H54 (cell line): Measurements from ENCODE around the gene PHC3.
"Not testable (repeated sequence)": the region's sequence is repeated elsewhere in the genome, so short reads cannot be mapped to it uniquely, and the experiment has no call there.

Experiments used
- DNase-seq: peaks from one replicate; pipeline ENCODE4 v3.0.0; 2011; ENCODE audit warnings: low spot score, mixed read lengths; ENCODE audit not compliant: insufficient read length
- FAIRE-seq: peaks from 3 replicates; lab custom pipeline; 2011; peaks lifted over from hg19 to GRCh38; lab: Jason Lieb, UNC
- POLR2A ChIP-seq: IDR thresholded peaks from 2 replicates; pipeline ENCODE4 v1.6.1; 2011; ENCODE audit warnings: low read depth, mild to moderate bottlenecking, low read length

PHC3 gene

DNA sequence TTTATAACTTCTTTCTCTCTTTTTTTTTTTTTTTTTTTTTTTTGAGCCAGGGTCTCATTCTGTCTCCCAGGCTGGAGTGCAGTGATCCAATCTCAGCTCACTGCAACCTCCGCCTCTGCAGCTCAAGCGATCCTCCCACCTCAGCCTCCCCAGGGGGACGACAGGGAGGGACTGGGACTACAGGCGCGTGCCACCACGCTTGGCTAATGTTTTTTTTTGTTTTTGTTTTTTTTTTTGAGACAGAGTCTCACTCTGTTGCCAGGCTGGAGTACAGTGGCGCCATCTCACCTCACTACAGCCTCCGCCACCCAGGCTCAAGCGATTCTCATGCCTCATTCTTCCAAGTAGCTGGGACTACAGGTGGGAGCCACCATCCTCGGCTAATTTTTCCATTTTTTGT lies 23.0 kb upstream of the PHC3 start:
- FAIRE-seq (no peak), DNase-seq (no peak)
- TF ChIP-seq POLR2A, result no peak

DNA sequence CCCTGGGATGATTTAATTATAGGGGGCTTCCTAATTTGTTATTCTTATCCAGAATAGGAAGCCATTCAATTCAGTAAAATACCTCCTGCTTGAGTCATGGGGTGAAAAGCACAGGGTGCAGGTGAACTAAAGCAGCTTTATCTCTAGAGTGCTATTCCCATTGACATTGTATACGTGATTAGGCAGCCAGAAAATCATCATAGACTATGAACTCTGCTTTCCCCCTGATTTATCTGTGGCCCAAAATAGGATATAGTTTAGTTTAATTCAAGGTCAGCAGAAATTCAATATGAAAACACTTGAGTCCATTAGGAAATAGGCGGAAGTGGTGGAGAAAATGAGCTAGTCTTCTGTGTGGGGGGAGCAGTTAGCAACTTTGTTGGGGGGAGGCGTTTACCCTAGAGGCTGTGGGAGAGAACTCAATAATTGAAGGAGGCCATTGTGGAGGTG lies 22.5 kb upstream of the PHC3 start:
- TF ChIP-seq POLR2A, result no peak
- FAIRE-seq (no peak), DNase-seq (no peak)

DNA sequence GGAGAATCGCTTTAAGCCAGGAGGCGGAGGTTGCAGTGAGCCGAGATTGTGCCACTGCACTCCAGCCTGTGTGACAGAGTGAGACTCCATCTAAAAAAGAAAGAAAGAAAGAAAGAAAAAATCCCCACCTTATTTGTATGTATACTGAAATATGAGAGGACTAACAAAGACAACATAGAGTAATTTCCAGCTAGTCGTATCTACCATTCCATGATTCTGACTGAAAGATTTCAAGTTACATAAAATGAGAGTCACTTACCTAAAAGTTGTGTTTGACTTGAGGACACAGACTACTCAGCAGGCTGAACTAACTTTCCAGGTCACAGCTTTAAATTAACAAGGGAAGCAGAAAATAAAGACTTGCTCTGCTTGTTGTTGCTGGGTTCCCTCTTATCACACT lies 21.9 kb upstream of the PHC3 start:
- DNase-seq, result no peak
- FAIRE-seq, result no peak
- TF ChIP-seq POLR2A, result no peak

DNA sequence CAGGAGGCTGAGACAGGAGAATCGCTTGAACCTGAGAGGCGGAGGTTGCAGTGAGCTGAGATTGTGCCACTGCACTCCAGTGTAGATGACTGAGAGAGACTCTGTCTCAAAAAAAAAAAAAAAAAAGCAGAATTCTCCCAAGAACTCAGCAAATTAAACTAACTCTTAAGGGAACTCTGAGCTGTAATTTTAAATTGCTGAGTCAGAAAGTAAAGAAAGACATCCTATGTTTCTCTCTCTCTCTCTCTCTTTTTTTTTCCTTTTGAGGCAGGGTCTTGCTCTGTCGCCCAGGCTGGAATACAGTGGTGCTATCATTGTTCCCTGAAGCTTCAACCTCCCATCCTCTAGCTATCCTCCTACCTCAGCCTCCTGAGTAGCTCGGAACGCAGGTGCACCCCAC lies 20.0 kb upstream of the PHC3 start:
- TF ChIP-seq POLR2A, result no peak
- FAIRE-seq (no peak), DNase-seq (no peak)

DNA sequence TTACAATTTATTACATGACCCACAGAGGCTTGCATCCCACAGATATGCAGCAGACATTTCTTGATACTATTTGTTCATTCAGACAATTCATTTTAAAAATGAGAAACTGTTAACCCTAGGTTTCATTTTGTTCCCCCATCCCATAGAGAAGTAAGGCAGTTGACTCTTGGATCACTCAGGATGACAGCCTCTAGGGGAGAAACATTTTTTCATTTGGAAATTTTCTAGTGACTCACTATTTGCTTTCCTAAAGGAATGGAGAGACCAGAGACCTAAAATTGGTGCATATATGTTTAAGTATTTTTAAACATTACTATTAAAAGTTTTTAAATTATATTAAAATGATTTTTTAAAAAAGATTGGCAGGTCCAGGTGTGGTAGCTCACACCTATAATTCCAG lies 19.5 kb upstream of the PHC3 start:
- TF ChIP-seq POLR2A, result no peak
- FAIRE-seq, result no peak
- DNase-seq, result no peak

DNA sequence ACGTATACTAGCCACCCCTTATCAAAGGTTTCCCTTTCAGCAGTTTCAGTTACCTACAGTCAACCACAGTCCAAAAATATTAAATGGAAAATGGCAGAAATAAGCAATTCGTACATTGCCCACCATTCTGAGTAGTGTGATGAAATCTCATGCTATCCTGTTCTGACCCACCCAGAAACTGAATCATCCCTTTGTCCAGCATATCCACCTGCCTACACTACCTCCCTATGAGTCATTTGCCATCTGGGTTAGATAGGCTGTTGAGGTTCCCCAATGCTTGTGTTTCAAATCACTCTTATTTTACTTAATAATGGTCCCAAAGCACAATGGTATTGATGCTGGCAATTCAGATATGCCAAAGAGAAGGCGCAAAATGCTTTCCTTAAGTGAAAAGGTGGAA lies 15.3 kb upstream of the PHC3 start:
- no peak for DNase-seq
- no peak for TF ChIP-seq POLR2A
- peak; percentile 76 for FAIRE-seq

DNA sequence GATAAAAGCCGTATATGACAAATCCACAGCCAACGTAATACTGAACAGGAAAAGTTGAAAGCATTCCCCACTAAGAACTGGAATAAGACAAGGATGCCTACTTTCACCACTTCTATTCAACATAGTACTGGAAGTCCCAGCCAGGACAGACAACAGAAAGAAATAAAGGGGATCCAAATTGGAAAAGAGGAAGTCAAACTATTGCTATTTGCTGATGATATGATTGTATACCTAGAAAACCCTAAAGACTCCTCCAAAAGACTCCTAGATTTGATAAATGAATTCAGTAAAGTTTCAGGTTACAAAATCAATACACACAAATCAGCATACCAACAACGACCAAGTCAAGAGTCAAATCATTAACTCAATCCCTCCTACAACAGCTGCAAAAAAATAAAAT lies 14.2 kb upstream of the PHC3 start:
- DNase-seq, FAIRE-seq: not testable (repeated sequence)

DNA sequence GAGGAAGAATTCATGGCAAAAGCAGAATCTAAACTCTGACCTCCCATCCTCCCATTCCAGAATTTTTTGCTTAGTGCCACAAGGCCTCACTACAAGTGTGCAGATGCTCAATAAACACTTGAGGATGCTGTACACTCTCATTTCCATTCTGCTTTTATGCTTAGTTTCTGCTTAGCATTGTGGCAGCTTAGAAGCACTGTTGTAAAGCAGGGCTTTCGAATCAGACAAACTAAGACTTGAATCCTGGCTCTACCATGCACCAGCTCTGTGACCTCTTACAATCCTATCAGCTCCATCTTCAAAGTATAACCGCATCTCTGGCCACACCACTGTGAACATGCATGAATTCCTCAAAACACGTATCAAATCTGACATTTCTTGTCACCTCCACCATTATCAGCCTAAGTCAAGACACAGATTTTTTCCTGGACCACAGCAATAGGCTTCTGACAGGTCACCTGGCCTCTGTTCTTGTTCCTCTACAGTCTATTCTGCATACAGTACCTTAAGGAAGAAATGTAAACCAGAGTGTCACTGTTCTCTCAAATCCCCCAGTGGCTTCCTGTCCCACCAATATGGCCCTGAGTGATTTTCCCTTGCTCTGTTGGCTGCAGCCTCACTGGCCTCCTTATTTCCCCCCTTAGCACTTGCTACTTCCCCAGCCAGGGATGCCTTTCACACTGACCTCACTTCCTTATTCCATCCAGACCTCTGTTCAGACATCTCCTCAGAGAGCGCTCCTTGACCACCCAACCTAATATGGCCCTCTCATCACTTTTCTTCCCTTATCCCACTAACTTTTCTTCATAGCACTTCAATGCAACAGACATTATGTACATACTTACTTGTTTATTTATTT lies 8.1 kb upstream of the PHC3 start:
- DNase-seq, result no peak
- no peak for TF ChIP-seq POLR2A
- no peak for FAIRE-seq

DNA sequence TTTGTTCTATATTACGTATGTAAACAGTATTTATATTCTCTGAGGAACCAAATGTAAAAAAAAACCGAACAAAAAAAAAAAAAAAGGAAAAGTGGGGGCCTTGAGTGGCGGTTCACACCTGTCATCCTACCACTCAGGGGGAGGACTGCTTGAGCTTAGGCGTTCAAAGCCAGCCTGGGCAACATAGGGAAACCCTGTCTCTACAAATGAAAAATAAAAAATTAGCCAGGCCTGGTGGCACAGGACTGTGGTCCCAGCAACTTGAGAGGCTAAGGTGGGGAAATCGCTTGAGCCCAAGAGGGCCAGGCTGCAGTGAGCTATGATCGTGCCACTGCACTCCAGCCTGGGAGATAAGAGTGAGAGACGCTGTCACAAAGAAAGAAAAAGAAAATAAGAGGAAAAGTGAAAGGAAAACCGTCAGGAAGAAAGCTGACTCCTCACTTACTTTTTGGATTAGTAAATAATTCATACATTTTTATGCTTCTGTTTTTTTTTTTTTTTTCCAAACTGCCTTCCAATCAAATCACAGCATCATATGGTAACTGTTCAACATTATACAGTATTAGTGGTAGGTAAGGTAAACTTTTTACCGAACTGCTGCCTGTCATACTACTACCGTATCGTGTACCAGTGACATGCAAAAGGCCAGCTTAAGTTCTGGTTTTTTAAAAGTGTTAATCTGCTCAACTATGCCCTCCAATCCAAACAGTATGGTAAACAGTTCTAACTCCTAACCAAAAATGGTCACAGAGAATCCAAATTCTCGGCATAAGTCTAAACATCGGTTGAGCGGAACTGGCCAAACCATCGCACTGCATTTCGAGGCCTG lies 1.2 kb downstream of the PHC3 start:
- no peak for DNase-seq
- FAIRE-seq, result no peak
- TF ChIP-seq POLR2A, result no peak

DNA sequence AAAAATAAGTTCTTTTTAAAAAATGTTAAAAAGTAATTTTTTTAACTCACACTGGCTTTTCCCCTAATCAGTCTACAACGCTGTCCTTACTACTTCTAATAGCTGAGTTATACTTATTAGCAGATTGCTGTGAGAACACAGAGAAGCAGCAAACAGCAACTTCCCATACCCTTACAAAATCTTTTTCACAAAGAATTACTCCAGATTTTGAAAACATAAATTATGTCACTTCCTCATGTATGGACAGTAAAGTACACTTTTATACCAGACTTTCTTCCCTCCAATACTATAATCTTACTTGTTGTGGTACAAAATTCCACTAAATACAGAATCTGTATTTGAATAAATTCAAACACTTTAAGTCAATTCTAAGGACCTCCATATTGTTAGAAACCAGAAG lies 2.1 kb downstream of the PHC3 start:
- TF ChIP-seq POLR2A, result no peak
- DNase-seq, result no peak
- no peak for FAIRE-seq

DNA sequence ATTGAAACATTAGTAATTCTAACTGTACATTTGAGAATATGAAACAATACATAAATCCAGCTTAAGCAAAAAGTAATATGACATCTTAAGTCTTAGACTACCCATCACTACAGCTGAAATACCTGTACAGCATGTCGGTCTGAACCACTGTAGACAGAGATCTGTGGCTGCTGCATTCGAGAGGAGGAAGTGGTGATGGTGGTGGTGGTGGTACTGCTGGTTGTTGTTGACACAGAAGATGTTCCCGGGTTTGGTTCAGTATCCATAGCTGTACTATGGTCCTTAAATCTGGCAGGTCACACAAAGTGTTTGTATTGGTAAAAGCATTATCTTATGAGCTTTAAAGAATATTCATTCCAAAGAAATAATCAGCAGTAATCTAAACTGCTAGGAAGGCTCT lies 2.9 kb downstream of the PHC3 start:
- DNase-seq (no peak), FAIRE-seq (no peak)
- no peak for TF ChIP-seq POLR2A

DNA sequence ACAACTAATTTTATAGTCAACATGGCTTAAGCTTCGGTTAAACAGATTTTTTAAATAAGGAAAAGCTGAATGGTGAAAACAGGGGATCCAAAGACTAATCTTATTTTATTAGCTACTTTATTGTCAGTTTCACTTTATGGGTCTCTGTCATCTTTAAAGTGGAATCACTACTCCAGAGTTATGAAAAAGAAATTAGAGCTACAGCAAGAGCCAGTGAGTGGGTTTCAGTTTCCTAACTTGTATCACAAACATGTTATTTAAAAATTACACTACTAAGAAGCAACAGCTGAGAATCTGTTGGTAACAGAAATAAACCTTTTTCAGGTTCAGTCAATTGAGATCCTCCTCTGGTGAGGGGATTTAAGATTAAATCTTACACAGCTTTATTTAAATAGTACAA lies 10.0 kb downstream of the PHC3 start:
- FAIRE-seq, result no peak
- TF ChIP-seq POLR2A, result no peak
- DNase-seq, result no peak

DNA sequence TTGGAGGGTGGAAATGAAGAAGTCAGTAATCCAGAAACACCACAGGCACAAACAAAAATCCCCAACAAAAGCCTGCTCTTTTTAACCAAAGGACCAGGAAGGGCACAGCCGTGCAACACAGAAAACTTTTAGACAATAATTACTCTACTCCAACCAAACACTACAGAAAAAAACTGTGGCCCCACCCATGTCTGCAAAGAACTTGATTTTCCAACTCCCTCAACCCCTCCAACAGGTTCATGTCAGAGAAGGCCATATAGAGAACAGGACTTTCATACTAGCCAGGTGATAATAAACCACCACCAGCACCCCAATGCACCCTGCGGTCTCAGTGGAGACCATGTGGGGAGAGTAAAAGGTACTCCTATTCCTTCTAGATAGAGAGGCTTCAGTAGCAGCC lies 16.8 kb downstream of the PHC3 start:
- FAIRE-seq (no peak), DNase-seq (no peak)
- no peak for TF ChIP-seq POLR2A

DNA sequence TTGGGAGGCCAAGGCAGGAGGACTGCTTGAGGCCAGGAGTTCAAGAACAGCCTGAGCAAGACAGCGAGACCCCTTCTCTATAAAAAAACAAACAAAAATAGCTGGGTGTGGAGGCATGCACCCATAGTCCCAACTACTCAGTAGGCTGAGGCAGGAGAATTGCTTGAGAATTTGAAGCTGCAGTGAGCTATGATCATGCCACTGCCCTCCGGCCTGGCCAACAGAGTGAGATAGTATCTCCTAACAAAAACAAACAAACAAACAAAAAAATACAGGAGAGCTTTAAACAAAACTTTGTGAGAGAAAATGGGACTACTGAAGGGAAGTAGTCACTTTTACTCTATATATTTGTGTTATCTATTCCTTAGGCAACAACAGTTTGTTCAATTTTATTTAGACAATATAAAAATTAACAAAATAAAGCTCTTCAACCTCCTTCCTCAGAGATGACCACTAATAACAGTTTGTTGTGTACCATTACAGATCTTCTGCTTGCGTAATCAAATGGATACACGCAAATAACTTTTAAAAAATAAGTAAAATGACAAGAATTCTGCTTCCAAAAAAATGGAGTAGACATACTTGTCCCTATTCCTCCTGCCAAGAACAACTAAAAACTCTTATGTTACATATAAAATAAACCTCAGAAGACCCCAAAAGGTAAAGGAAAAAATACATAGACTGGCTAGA lies 17.4 kb downstream of the PHC3 start:
- FAIRE-seq, result no peak
- DNase-seq, result no peak
- no peak for TF ChIP-seq POLR2A
